Stimulated activated CD8-positive, alpha-beta memory T cell treated with anti-CD3 and anti-CD28 coated beads, Interleukin-4, amount 100 ng/mL, for 1 hour (primary cell): ENCODE results near the gene MYADM.
"Not testable (repeated sequence)": the region's sequence is repeated elsewhere in the genome, so short reads cannot be mapped to it uniquely, and the experiment has no call there.

ENCODE experiments used
- DNase-seq, 2 donors: peaks; one replicate each; pipeline ENCODE4 v3.0.0-alpha.2; 2020; ENCODE audit warnings: low read depth in 2 of 2, low spot score in 1 of 2

The MYADM gene

DNA sequence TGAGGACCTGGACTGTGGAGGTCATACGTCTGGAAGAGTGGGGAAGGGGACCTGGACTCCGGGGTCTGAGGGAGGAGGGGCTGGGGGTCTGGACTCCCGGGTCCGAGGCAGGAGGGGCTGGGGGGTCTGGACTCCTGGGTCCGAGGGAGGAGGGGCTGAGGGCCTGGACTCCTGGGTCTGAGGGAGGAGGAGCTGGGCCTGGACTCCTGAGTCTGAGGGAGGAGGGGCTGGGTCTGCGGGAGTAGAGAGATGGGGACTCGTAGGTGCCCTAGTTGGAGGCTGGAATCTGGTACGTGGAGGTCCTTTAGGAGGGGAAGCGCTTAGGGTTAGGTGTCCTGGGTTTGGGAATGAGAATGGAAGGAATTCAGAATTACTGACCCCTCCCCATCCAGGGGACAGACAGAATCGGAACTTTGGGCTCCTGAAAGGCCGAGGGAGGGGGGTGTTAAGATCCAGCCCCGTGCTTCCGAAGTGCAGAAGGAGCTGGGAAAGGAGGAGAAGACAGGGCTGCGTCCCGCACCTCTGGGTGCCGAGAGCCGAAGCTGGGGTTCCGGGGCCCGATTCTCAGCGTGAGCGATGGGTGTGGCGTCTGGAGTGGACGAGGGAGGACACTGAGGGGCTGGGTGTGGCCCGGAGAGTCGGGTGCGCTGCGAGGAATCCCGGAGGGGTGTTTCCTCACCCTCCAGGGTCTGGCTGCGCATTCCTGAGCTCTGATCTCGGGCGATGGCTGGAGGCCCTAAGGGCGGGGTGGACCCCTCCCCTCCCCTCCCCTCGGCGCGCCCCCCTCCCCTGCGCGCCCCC, 608 bp downstream of the MYADM start:
- DNase-seq = no peak

- DNase-seq = peak; percentile 70 to 76
Observed at GRCh38 chr19:53868892-53869804, 1.5 kb downstream of the MYADM start.

DNA sequence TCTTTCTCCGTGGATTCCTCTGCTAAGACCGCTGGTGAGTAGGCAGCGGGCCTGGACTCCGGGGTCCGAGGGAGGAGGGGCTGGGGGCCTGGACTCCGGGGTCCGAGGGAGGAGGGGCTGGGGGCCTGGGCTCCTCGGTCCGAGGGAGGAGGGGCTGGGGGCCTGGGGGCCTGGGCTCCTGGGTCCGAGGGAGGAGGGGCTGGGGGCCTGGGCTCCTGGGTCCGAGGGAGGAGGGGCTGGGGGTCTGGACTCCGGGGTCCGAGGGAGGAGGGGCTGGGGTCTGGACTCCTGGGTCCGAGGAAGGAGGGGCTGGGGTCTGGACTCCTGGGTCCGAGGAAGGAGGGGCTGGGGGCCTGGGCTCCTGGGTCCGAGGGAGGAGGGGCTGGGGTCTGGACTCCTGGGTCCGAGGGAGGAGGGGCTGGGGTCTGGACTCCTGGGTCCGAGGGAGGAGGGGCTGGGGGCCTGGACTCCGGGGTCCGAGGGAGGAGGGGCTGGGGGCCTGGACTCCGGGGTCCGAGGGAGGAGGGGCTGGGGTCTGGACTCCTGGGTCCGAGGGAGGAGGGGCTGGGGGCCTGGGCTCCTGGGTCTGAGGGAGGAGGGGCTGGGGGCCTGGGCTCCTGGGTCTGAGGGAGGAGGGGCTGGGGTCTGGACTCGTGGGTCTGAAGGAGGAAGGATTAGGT, 2.3 kb downstream of the MYADM start:
- DNase-seq = not testable (repeated sequence)

DNA sequence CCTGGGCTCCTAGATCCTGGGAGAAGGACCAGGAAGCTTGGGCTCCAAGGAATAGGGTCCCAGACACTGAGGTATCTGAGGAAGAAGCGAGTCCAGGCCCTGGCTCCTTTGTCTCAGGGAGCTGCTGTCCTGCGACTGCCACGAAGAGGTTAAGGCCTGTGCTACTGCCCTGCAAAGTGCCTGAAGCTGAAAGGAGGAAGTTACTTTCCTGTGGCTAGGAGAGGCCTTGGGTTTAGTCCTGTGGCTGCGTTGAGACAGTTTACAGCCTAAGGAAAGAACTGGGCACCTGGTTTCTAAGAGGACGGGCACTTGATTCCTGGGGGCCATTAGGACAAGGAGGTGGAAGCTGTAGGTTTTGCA, 2.8 kb downstream of the MYADM start:
- DNase-seq = no peak

DNA sequence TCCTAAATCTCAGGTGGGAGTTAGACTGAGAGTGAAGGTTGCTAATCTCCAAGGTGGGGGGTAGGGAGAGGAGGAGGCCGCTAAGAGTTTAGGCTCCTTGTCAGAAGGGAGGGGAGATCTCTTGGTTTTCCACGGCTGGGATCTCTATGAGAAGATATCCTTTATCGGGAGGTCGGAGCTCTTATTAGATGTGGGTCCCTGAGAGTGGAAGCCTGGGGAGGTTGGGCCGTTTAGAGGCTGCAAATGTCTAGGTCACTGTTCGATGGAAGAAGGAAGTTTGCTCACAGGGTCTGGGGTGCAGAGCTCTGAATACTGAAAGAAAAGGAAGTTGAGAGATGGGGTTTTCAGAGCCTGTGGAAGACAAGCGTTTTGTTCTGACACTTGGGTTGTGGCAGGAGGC, 3.8 kb downstream of the MYADM start:
- no peak for DNase-seq

GRCh38 chr19:53872762-53873161, 5.1 kb downstream of the MYADM start:
- no peak for DNase-seq

DNA sequence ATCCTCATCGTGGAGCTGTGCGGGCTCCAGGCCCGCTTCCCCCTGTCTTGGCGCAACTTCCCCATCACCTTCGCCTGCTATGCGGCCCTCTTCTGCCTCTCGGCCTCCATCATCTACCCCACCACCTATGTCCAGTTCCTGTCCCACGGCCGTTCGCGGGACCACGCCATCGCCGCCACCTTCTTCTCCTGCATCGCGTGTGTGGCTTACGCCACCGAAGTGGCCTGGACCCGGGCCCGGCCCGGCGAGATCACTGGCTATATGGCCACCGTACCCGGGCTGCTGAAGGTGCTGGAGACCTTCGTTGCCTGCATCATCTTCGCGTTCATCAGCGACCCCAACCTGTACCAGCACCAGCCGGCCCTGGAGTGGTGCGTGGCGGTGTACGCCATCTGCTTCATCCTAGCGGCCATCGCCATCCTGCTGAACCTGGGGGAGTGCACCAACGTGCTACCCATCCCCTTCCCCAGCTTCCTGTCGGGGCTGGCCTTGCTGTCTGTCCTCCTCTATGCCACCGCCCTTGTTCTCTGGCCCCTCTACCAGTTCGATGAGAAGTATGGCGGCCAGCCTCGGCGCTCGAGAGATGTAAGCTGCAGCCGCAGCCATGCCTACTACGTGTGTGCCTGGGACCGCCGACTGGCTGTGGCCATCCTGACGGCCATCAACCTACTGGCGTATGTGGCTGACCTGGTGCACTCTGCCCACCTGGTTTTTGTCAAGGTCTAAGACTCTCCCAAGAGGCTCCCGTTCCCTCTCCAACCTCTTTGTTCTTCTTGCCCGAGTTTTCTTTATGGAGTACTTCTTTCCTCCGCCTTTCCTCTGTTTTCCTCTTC, 6.3 kb downstream of the MYADM start:
- DNase-seq = no peak

DNA sequence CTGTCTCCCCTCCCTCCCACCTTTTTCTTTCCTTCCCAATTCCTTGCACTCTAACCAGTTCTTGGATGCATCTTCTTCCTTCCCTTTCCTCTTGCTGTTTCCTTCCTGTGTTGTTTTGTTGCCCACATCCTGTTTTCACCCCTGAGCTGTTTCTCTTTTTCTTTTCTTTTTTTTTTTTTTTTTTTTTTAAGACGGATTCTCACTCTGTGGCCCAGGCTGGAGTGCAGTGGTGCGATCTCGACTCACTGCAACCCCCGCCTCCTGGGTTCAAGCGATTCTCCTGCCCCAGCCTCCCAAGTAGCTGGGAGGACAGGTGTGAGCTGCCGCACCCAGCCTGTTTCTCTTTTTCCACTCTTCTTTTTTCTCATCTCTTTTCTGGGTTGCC, 6.9 kb downstream of the MYADM start:
- no peak for DNase-seq

GRCh38 chr19:53875602-53876325, 8.1 kb downstream of the MYADM start:
- DNase-seq = no peak

DNA sequence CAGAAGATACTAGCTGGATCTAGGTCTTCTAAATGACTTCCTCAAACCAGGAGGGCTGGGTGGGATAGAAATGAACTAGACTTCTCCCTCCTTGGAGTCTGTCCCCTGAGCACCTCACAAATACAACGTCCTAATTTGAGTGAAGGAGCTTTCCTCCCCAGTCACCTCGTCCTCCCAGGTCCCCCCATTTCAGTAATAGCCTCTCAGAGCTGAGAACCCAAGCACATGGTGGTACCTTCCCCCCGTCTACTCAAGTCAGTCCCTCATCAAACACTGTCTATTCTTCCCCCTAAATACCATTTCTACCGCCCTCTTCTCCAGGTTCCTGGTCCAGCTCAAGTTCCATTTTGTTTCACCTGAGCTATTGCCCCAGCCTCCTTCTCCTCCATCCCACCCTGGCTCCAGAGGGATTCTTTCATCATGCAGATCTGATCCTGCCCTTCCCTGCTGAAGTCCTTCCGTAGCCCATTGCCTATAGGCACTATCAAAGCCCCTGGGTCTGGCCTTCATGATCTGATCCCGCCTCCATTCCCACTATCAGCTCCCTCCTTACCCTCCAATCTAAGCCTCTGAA, 9.1 kb downstream of the MYADM start:
- no peak for DNase-seq

DNA sequence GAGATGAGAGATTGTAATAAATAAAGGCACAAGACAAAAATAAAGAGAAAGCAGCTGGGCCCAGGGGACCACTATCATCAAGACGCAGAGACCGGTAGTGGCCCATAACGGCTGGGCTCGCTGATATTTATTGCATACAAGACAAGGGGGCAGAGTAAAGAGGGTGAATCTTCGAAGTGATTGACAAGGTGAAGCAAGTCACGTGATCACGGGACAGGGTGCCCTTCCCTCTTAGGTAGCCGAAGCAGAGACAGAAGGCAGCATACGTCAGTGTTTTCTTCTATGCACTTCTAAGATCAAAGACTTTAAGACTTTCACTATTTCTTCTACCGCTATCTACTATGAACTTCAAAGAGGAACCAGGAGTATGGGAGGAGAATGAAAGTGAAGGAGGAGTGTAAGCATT, 9.7 kb downstream of the MYADM start:
- DNase-seq = no peak

GRCh38 chr19:53878776-53879139, 11.1 kb downstream of the MYADM start:
- DNase-seq = no peak

- peak; percentile 60 to 67 for DNase-seq
Observed at GRCh38 chr19:53879140-53880081, 11.7 kb downstream of the MYADM start.

- DNase-seq = no peak
Observed at GRCh38 chr19:53880711-53881481, 13.2 kb downstream of the MYADM start.

DNA sequence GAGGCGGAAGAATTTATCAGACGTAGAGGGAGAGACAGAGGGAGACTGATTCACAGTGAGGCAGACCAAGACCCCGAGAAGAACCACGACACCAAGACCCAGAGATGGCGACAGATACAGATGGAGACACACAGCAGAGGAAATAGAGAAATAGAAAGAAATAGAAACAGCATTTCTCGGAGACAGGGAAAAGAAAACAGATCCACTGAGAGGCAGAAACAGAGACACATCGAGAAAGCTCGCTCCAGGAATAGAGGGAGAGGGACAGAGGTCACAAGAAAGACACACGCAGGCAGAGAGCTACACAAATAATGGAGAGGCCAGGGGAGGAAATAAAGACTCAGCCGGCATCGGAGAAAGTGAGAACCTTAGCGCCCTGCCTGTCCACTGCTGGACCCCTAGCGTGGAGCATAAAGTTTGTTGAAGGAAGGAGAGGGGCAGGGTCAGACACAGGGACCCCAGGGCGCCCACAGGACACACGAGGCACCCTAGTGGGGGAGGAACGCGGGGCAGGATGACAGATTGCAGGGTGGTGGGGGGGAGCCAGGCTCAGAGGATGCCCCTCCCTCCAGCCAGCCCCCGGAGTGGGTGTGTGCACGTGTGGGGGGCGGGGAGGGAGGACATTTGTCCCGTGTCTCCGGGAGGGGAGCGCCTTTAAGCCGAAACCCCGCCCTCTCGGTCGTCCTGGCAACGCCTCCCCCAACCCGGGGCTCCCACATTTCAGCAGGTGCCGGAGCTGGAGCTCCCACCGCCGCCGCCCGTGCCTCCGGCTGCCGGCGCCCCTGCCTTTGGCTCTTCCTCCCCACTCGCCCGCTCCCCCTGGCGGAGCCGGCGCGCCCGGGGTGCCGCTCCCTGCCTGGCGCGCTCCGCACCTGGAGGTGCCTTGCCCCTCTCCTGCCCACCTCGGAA, 14.1 kb downstream of the MYADM start, which contains the start of gene PRKCG:
Gene PRKCG (plus strand): TSS at position 716 of the 909 bp plus-strand sequence. CDS start 298 bp downstream, outside the sequence.
- no peak for DNase-seq

DNA sequence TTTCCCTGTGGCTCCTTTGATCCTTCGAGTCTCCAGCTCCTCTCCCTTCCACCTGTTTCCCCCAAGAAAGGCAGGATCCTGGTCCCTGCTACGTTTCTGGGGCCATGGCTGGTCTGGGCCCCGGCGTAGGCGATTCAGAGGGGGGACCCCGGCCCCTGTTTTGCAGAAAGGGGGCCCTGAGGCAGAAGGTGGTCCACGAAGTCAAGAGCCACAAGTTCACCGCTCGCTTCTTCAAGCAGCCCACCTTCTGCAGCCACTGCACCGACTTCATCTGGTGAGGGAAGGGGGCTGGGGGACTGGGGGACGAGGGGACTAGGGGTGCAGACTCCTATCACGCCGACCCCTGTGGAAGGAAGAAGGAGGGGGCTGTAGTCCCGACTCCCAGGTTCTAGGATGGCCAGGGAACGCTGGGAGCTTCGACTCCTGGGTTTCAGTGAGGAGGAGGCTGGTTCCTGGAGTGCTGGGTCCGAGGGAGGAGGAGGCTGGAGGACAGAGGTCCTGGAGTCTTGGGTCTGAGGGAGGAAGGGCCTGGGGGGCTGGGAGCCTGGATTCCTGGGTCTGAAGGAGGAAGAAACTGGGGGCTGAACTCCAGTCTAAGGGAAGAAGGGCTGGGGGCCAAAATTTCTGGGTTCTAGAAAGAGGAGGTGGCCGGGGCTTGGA, 14.8 kb downstream of the MYADM start:
- DNase-seq = no peak
